Ovary (tissue), 9 donors: ENCODE results near the gene UNC5B. TPM values are rescaled to one million over a fixed set of nuclear protein-coding genes. Genes with fewer than 3 reads are reported as not detected.

Source experiments
- DNase-seq, 5 donors: peaks; one replicate each; pipeline ENCODE4 v3.0.0-alpha.2; 2019 to 2020
- H3K27ac ChIP-seq, 2 donors: fragments of 200-600 bp; one replicate each; pipeline versions ENCODE4 v1.5.1 to v1.8.0; 2019 to 2022
- H3K27me3 ChIP-seq: fragments of 200-600 bp; one replicate; pipeline ENCODE4 v1.8.0; 2022
- H3K36me3 ChIP-seq: fragments of 200-600 bp; sonication (generic); one replicate; pipeline ENCODE4 v1.5.1; 2019
- H3K4me1 ChIP-seq: one replicate; pipeline ENCODE4 v1.8.1; 2013; ENCODE audit warnings: mild to moderate bottlenecking, moderate library complexity; ENCODE audit not compliant: insufficient read depth
- H3K4me3 ChIP-seq: fragments of 200-600 bp; sonication (generic); one replicate; pipeline ENCODE4 v1.5.1; 2017
- H3K9me3 ChIP-seq, 2 donors: fragments of 200-600 bp in 1 of 2; sonication (generic) in 1 of 2; one replicate each; pipeline versions ENCODE4 v1.5.1 to v1.8.1; 2013 to 2019; ENCODE audit warnings: mild to moderate bottlenecking in 1 of 2, moderate library complexity in 1 of 2
- CTCF ChIP-seq, 3 donors: fragments of 450-650 bp in 2 of 3; fragments of 200-600 bp in 1 of 3; IDR thresholded peaks; one replicate each; pipeline versions ENCODE4 v1.5.1 to v1.8.0; 2016 to 2022; ENCODE audit warnings: antibody characterized with exemption in 3 of 3, mild to moderate bottlenecking in 1 of 3
- EP300 ChIP-seq: sonication (generic); formaldehyde crosslinking; IDR thresholded peaks from one replicate; pipeline ENCODE4 v1.6.1; 2017; ENCODE audit warnings: antibody characterized with exemption
- POLR2A ChIP-seq: fragments of 450-650 bp; IDR thresholded peaks from one replicate; pipeline ENCODE4 v1.6.1; 2017; ENCODE audit warnings: antibody characterized with exemption, mild to moderate bottlenecking, moderate library complexity
- WGBS, 3 donors: extraction: QIAGEN DNeasy Blood & Tissue Kit in 1 of 3; methylation state at CpG; one replicate each; pipeline versions ENCODE4 v1.1.5 to v1.1.7; 2013 to 2017; 5-methylcytosine and 5-hydroxymethylcytosine counted together
- intact Hi-C, 4 donors: fragments of 100-400 bp; cut with DNase I; formaldehyde crosslinking; loops; one replicate each; pipeline versions ENCODE4 v1.11.0 to v1.15.1; 2022 to 2023
- polyA plus RNA-seq, 2 donors: library from polyadenylated mRNA; stranded (reverse); fragments of 200-250 nt in 1 of 2; fragments of 350-450 nt in 1 of 2; fragmentation: Illumina TruSeq in 1 of 2; extraction: RNeasy Lipid Tissue Mini Kit (QIAGEN cat#74804) in 1 of 2; gene quantifications; one replicate each; pipeline ENCODE4 v1.2.3, GENCODE V29; 2013 to 2014
- total RNA-seq, 7 donors: library from RNA; depleted of rRNA in 2 of 7; stranded (reverse); fragments of >200 nt in 2 of 7; fragmentation: NEBNext Ultra II Directional in 3 of 7; extraction: Animal tissue kit (Norgen Biotek cat#: 25700) in 3 of 7; gene quantifications; one replicate each; pipeline versions ENCODE4 v1.1.0 to v1.2.4, GENCODE V29; 2016 to 2023
- donor health status: DM: no; HTN: no; CAD: no; lungs with moderate emphysema.
- donor health status: DM: no; HTN: no; CAD: no.
- donor health status: Bipolar disorder and iron deficiency.
- donor health status: DM: yes; HTN: yes; CAD: no.
- donor health status: DM: no; HTN: no; CAD: no.
- donor health status: DM: yes; HTN: yes; CAD: no.

The UNC5B gene
- total and polyA plus RNA-seq, 9 donors: 2.7 to 48.0 (median 6.3) TPM

- Histone ChIP-seq H3K27ac (no peak overlapping the region), H3K27me3 (no peaks in the 10 kb centered on the region), H3K4me1 (peaks cover 12% of the 10 kb centered on the region), H3K4me3 (no peak overlapping the region), H3K36me3 (no peaks in the 10 kb centered on the region), H3K9me3 (no peaks in the 10 kb centered on the region)
- DNase-seq: no peak
- 86 to 92% (median 89%) methylated on average over 13 of the region's 13 CpGs for WGBS, 3 donors
- TF ChIP-seq CTCF (IDR thresholded peaks at IDR 0.05) (no peak), POLR2A (no peak), EP300 (no peak)
- intact Hi-C loops: no loop called here
Observed at GRCh38 chr10:71239131-71239915, 27.0 kb downstream of the UNC5B start.

- Histone ChIP-seq H3K9me3 (no peaks in the 10 kb centered on the region), H3K4me3 (no peak overlapping the region), H3K36me3 (no peaks in the 10 kb centered on the region), H3K27ac (no peak overlapping the region), H3K27me3 (no peaks in the 10 kb centered on the region), H3K4me1 (peaks cover 12% of the 10 kb centered on the region)
- DNase-seq: peak in 1 of 5 donors; percentile 17
- TF ChIP-seq POLR2A (no peak), EP300 (no peak), CTCF (IDR thresholded peaks at IDR 0.05) (no peak)
- 71 to 86% (median 77%) methylated on average over 22 of the region's 22 CpGs for WGBS, 3 donors
- intact Hi-C loops: no loop called here
Observed at GRCh38 chr10:71239946-71240795, 27.8 kb downstream of the UNC5B start.

GRCh38 chr10:71241114-71241829 lies 28.9 kb downstream of the UNC5B start:
- DNase-seq: no peak
- H3K36me3 ChIP-seq: no peaks in the 10 kb centered on the region
- 74 to 84% (median 77%) methylated on average over 11 of the region's 11 CpGs for WGBS, 3 donors
- TF ChIP-seq POLR2A (no peak), EP300 (no peak), CTCF (IDR thresholded peaks at IDR 0.05) (no peak)
- intact Hi-C loops: no loop called here
- no peaks in the 10 kb centered on the region for H3K9me3 ChIP-seq
- H3K4me1 ChIP-seq: peaks cover 16% of the 10 kb centered on the region
- no peak overlapping the region for H3K4me3 ChIP-seq
- no peaks in the 10 kb centered on the region for H3K27me3 ChIP-seq
- H3K27ac ChIP-seq: no peak overlapping the region

- peaks cover 16% of the 10 kb centered on the region for H3K4me1 ChIP-seq
- H3K4me3 ChIP-seq: no peak overlapping the region
- no peaks in the 10 kb centered on the region for H3K9me3 ChIP-seq
- intact Hi-C loops: no loop called here
- no peak overlapping the region for H3K27ac ChIP-seq
- TF ChIP-seq CTCF (IDR thresholded peaks at IDR 0.05) (no peak), POLR2A (no peak), EP300 (no peak)
- WGBS, 3 donors: 71 to 84% (median 79%) methylated on average over 12 of the region's 12 CpGs
- no peaks in the 10 kb centered on the region for H3K36me3 ChIP-seq
- no peaks in the 10 kb centered on the region for H3K27me3 ChIP-seq
- no peak for DNase-seq
Observed at GRCh38 chr10:71241830-71242621, 29.7 kb downstream of the UNC5B start.
